Measurements from ENCODE around the gene AKR1A1. TPM values are rescaled to one million over a fixed set of nuclear protein-coding genes. Genes with fewer than 3 reads are reported as not detected.
A peak's percentile ranks its signal among the peaks of the same experiment; 100 is the strongest.

The AKR1A1 gene
- total RNA-seq, 1 donor from 2014 or later: 214 TPM

DNA sequence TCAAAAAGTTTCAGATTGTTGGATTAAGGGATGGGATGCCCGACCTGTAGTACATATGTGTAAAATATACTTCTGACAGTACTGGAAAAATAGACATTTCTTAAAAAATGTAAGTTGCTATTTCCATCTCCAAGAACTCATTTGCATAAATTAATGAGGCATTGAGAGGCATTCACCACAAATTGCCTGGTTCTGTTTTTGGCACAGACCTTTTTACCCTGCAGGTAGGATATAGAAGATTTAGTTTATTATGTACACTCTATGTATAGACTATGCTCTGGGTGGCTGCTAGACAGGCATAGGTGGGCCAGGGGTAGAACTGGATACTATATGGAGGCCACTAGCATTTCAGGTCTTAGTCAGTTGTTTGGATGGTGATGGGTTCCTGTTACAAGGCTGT, 65.3 kb downstream of the AKR1A1 start:
- Mint-ChIP-seq H3K36me3 (ENCODE audit: insufficient read depth) (peaks cover 30% of the 10 kb centered on the region), H3K4me1 (ENCODE audit: low read depth) (peaks cover 6% of the 10 kb centered on the region), H3K4me3 (ENCODE audit: low read depth) (no peak overlapping the region), H3K27me3 (no peaks in the 10 kb centered on the region), H3K9me3 (ENCODE audit: low read depth) (no peaks in the 10 kb centered on the region), H3K27ac (no peak overlapping the region)
- TF ChIP-seq, protein P1, sequence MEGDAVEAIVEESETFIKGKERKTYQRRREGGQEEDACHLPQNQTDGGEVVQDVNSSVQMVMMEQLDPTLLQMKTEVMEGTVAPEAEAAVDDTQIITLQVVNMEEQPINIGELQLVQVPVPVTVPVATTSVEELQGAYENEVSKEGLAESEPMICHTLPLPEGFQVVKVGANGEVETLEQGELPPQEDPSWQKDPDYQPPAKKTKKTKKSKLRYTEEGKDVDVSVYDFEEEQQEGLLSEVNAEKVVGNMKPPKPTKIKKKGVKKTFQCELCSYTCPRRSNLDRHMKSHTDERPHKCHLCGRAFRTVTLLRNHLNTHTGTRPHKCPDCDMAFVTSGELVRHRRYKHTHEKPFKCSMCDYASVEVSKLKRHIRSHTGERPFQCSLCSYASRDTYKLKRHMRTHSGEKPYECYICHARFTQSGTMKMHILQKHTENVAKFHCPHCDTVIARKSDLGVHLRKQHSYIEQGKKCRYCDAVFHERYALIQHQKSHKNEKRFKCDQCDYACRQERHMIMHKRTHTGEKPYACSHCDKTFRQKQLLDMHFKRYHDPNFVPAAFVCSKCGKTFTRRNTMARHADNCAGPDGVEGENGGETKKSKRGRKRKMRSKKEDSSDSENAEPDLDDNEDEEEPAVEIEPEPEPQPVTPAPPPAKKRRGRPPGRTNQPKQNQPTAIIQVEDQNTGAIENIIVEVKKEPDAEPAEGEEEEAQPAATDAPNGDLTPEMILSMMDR (IDR thresholded peaks at IDR 0.05; ENCODE audit: unreplicated experiment): no peak
- no peak for DNase-seq (ENCODE audit: low spot score, unreplicated experiment)

DNA sequence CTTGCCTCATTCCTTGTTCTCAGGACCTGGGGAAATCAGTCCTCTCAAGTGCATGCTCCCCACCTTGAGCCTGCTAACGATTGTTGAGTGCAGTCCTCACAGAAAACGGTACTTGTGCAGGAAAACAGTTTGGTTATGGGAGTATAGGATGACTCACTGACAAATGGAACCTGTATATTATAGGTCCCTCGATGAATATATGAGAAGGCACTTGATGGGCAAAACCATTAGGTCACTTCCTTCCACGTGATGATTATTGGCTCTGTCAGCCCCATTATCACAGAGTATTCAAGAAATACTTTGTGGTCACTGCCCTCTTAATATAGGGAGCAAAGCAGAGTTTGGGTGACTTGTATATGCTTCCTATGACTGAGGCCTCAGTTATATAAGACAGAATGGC, 67.0 kb downstream of the AKR1A1 start:
- H3K4me3 Mint-ChIP-seq (ENCODE audit: low read depth): no peak overlapping the region
- no peaks in the 10 kb centered on the region for H3K4me1 Mint-ChIP-seq (ENCODE audit: low read depth)
- DNase-seq (ENCODE audit: low spot score, unreplicated experiment): no peak
- TF ChIP-seq, protein P1 (IDR thresholded peaks at IDR 0.05; ENCODE audit: unreplicated experiment): no peak
- H3K36me3 Mint-ChIP-seq (ENCODE audit: insufficient read depth): peaks cover 29% of the 10 kb centered on the region
- peak overlapping the region; percentile 90 for H3K27ac Mint-ChIP-seq
- no peaks in the 10 kb centered on the region for H3K27me3 Mint-ChIP-seq
- H3K9me3 Mint-ChIP-seq (ENCODE audit: low read depth): no peaks in the 10 kb centered on the region

DNA sequence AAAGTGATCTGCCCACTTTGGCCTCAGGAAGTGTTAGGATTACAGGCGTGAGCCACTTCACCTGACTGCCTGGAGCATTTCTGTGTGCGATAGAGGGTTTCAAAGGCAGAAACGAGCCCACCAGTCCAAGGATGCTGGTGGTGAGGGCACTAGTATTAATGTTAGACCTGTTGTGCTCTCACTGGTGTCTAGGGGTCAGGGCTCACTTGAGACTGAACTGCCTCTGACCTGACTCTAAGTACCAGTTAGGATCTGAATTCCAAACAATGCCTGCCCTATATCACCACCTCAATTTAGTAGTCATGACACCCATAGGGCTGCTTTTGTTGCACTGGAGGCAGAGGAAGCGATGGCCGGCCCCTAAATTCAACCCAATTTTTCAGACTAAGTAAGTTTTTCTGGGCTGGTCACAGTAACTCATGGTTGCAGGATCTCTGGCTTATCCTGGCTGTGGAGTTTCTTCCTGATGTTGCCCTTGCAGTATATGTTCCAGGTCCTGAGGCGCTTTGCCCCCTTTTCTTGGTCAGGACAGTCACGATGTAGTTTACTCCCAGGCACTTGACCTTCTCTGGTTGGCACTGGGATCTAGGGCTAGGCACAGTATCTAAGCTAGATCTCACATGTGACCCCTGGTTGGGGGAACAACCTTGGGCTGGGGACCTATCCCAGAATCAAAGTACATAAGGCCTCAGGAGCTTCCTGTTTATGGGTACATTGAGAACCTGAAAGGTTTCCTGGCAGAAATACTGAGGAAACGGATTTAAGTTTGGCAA, 68.7 kb downstream of the AKR1A1 start:
- H3K36me3 Mint-ChIP-seq (ENCODE audit: insufficient read depth): peaks cover 30% of the 10 kb centered on the region
- no peak for DNase-seq (ENCODE audit: low spot score, unreplicated experiment)
- no peaks in the 10 kb centered on the region for H3K4me1 Mint-ChIP-seq (ENCODE audit: low read depth)
- H3K4me3 Mint-ChIP-seq (ENCODE audit: low read depth): no peak overlapping the region
- H3K27ac Mint-ChIP-seq: peak overlapping the region; percentile 86
- H3K27me3 Mint-ChIP-seq: no peaks in the 10 kb centered on the region
- no peaks in the 10 kb centered on the region for H3K9me3 Mint-ChIP-seq (ENCODE audit: low read depth)
- TF ChIP-seq, protein P1 (IDR thresholded peaks at IDR 0.05; ENCODE audit: unreplicated experiment): no peak

Other genes starting within 250 kb of the AKR1A1 start
- gene HPDL, start 223.9 kb upstream of the AKR1A1 start, total RNA-seq: 2.4 and 3.6 TPM in 2 replicates
- gene TOE1, start 210.7 kb upstream of the AKR1A1 start, total RNA-seq: 11.7 and 12.3 TPM in 2 replicates
- 52.3 and 59.3 TPM in 2 replicates for gene MUTYH, start 210.4 kb upstream of the AKR1A1 start, total RNA-seq
- 9.4 and 9.5 TPM in 2 replicates for gene TESK2, start 59.7 kb upstream of the AKR1A1 start, total RNA-seq
- 2.6 and 2.8 TPM in 2 replicates for gene CCDC163, start 50.8 kb upstream of the AKR1A1 start, total RNA-seq
- 10.0 and 11.3 TPM in 2 replicates for gene MMACHC, start 50.5 kb upstream of the AKR1A1 start, total RNA-seq
- gene PRDX1, start 28.9 kb upstream of the AKR1A1 start, total RNA-seq: 308 and 331 TPM in 2 replicates
- gene NASP, start 33.2 kb downstream of the AKR1A1 start, total RNA-seq: 250 and 258 TPM in 2 replicates
- 5.8 and 6.1 TPM in 2 replicates for gene CCDC17, start 73.2 kb downstream of the AKR1A1 start, total RNA-seq
- 137 and 153 TPM in 2 replicates for gene GPBP1L1, start 135.7 kb downstream of the AKR1A1 start, total RNA-seq
- gene TMEM69, start 137.4 kb downstream of the AKR1A1 start, total RNA-seq: 28.1 and 28.8 TPM in 2 replicates
- 18.6 and 21.0 TPM in 2 replicates for gene IPP, start 199.8 kb downstream of the AKR1A1 start, total RNA-seq